Renal cortex interstitium (tissue), 11 donors: ENCODE measurements around the gene NR3C2. TPM values are rescaled to one million over a fixed set of nuclear protein-coding genes. Genes with fewer than 3 reads are reported as not detected.
"Not testable (repeated sequence)": the region's sequence is repeated elsewhere in the genome, so short reads cannot be mapped to it uniquely, and the experiment has no call there.

Experiments
- DNase-seq, 11 donors: peaks; one replicate each; pipeline ENCODE4 v3.0.0-alpha.2; 2013; ENCODE audit warnings: low read depth in 9 of 11, low spot score in 4 of 11; ENCODE audit errors: extremely low read depth in 1 of 11
- polyA plus RNA-seq, 3 donors: library from polyadenylated mRNA; unstranded; fragments of 120-200 nt; gene quantifications; one replicate each; pipeline ENCODE4 v1.2.1, GENCODE V29; 2013; ENCODE audit not compliant: insufficient read length in 3 of 3

The NR3C2 gene
- polyA plus RNA-seq, 3 donors, result 14.4 to 16.2 (median 15.8) TPM

GRCh38 chr4:148108766-148109165 lies 333.4 kb downstream of the NR3C2 start:
- DNase-seq, result no peak

- no peak for DNase-seq
Measured at GRCh38 chr4:148103597-148104355, 338.4 kb downstream of the NR3C2 start.

GRCh38 chr4:148101790-148102189 lies 340.4 kb downstream of the NR3C2 start:
- DNase-seq, result no peak

- no peak for DNase-seq
Measured at GRCh38 chr4:148101235-148101634, 341.0 kb downstream of the NR3C2 start.

GRCh38 chr4:148097801-148098200 lies 344.4 kb downstream of the NR3C2 start:
- no peak for DNase-seq

GRCh38 chr4:148095346-148095923 lies 346.8 kb downstream of the NR3C2 start:
- no peak for DNase-seq

- DNase-seq, result no peak
Measured at GRCh38 chr4:148094149-148094548, 348.1 kb downstream of the NR3C2 start.

GRCh38 chr4:148093065-148093464 lies 349.1 kb downstream of the NR3C2 start:
- DNase-seq, result no peak

- no peak for DNase-seq
Measured at GRCh38 chr4:148092316-148093014, 349.7 kb downstream of the NR3C2 start.

GRCh38 chr4:148091896-148092295 lies 350.3 kb downstream of the NR3C2 start:
- DNase-seq, result no peak

GRCh38 chr4:148090503-148091476 lies 351.4 kb downstream of the NR3C2 start:
- no peak for DNase-seq

- no peak for DNase-seq
Measured at GRCh38 chr4:148090029-148090428, 352.2 kb downstream of the NR3C2 start.

- no peak for DNase-seq
Measured at GRCh38 chr4:148089624-148090023, 352.6 kb downstream of the NR3C2 start.

GRCh38 chr4:148083073-148083472 lies 359.1 kb downstream of the NR3C2 start:
- not testable (repeated sequence) for DNase-seq

GRCh38 chr4:148081745-148082144 lies 360.5 kb downstream of the NR3C2 start:
- DNase-seq, result no peak

- no peak for DNase-seq
Measured at GRCh38 chr4:148081267-148081666, 360.9 kb downstream of the NR3C2 start.

GRCh38 chr4:148079961-148080360 lies 362.3 kb downstream of the NR3C2 start:
- DNase-seq, result no peak

GRCh38 chr4:148078061-148078460 lies 364.2 kb downstream of the NR3C2 start:
- no peak for DNase-seq

GRCh38 chr4:148077581-148077980 lies 364.6 kb downstream of the NR3C2 start:
- DNase-seq, result no peak
